ENCODE results near the gene PATL1. TPM values are rescaled to one million over a fixed set of nuclear protein-coding genes. Genes with fewer than 3 reads are reported as not detected.

Gene PATL1
- total RNA-seq, 1 donor from 2014 or later = 28.7 TPM

DNA sequence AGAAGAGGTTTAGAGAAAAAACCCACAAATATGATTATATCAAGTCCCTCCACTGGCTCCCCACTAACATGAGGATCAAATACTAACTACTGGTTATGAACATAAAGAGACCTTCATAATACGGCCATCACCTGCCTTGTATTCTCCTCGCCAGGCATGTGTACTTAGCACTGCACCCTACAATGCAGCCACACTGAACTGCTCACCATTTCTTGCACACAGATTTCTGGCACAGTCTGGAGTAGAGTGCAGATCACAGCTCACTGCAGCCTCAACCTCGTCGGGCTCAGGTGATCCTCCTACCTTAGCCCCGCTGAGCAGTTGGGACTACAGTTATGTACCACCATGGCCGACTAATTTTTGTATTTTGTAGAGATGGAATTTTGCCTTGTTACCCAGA, 66.4 kb downstream of the PATL1 start:
- Histone ChIP-seq H3K27me3 (ENCODE audit: control insufficient read depth, insufficient read depth, low read length) (no peaks in the 10 kb centered on the region), H3K4me3 (ENCODE audit: low read depth, low read length) (no peak overlapping the region), H3K36me3 (ENCODE audit: control insufficient read depth, insufficient read depth, low read length) (no peaks in the 10 kb centered on the region)
- DNase-seq (ENCODE audit: low read depth) = no peak
- TF ChIP-seq, protein P1, sequence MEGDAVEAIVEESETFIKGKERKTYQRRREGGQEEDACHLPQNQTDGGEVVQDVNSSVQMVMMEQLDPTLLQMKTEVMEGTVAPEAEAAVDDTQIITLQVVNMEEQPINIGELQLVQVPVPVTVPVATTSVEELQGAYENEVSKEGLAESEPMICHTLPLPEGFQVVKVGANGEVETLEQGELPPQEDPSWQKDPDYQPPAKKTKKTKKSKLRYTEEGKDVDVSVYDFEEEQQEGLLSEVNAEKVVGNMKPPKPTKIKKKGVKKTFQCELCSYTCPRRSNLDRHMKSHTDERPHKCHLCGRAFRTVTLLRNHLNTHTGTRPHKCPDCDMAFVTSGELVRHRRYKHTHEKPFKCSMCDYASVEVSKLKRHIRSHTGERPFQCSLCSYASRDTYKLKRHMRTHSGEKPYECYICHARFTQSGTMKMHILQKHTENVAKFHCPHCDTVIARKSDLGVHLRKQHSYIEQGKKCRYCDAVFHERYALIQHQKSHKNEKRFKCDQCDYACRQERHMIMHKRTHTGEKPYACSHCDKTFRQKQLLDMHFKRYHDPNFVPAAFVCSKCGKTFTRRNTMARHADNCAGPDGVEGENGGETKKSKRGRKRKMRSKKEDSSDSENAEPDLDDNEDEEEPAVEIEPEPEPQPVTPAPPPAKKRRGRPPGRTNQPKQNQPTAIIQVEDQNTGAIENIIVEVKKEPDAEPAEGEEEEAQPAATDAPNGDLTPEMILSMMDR (IDR thresholded peaks at IDR 0.05; ENCODE audit: insufficient read depth, low read length, poor library complexity, severe bottlenecking) = no peak

DNA sequence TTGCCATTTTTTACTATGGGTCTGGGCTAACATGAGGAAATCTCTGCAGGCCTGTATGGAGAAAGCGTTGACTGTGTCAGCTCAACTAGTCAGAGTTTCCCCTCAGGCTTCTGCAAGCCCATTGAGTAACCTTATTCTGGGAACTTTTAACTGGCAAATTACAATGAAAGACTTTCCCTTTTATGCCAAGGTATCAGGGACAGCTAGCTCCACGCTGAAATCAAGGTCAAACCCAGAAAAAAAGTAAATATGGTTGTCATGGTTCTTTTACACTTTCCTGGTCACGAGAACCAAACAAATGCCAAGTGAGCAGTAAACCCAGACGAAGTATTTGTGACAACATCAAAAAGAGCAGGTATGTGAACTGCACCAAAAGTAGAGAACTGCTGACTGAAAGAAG, 67.0 kb downstream of the PATL1 start:
- Histone ChIP-seq H3K36me3 (ENCODE audit: control insufficient read depth, insufficient read depth, low read length) (no peaks in the 10 kb centered on the region), H3K27me3 (ENCODE audit: control insufficient read depth, insufficient read depth, low read length) (no peaks in the 10 kb centered on the region), H3K4me3 (ENCODE audit: low read depth, low read length) (no peak overlapping the region)
- DNase-seq (ENCODE audit: low read depth) = no peak
- TF ChIP-seq, protein P1 (IDR thresholded peaks at IDR 0.05; ENCODE audit: insufficient read depth, low read length, poor library complexity, severe bottlenecking) = no peak

DNA sequence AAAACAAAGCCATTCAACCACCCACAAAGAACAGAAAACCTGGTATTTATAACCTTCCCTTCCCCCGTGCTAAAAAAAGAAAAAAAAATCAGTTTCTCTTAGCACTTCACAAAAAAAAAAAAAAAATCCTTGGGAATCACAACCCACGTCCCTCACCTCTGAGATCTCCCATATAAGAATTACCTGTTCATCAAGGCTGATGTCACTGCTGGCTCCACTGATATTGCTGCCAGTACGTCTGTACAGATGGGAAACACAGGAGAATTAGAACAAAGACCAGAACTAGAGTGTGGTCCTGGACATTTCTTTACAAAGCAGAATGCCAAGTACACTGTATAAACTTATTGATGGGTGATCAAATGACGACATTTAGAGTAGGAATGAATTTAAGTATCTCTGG, 68.2 kb downstream of the PATL1 start:
- no peak overlapping the region for H3K4me3 ChIP-seq (ENCODE audit: low read depth, low read length)
- no peaks in the 10 kb centered on the region for H3K36me3 ChIP-seq (ENCODE audit: control insufficient read depth, insufficient read depth, low read length)
- H3K27me3 ChIP-seq (ENCODE audit: control insufficient read depth, insufficient read depth, low read length) = no peaks in the 10 kb centered on the region
- DNase-seq (ENCODE audit: low read depth) = no peak
- TF ChIP-seq, protein P1 (IDR thresholded peaks at IDR 0.05; ENCODE audit: insufficient read depth, low read length, poor library complexity, severe bottlenecking) = no peak

DNA sequence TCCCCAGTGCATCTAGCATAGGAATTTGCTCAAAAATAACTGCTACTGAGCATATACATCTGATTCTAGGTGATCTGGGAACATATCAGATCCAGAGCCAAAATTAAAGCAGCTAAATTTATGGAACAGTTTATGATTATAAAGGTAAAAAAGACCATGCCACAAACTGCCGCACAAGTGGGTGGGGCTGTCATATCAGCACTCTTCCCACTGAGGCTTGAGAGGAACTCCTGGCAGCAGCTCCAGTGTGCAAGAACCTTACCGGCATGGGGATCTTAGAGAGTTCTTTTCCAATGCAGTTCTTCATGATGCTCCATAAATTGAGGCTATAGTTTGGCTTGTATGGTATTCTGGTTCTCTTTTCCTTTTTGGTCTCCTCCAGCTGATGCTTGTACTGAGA, 68.6 kb downstream of the PATL1 start:
- H3K36me3 ChIP-seq (ENCODE audit: control insufficient read depth, insufficient read depth, low read length) = no peaks in the 10 kb centered on the region
- TF ChIP-seq, protein P1 (IDR thresholded peaks at IDR 0.05; ENCODE audit: insufficient read depth, low read length, poor library complexity, severe bottlenecking) = no peak
- DNase-seq (ENCODE audit: low read depth) = no peak

DNA sequence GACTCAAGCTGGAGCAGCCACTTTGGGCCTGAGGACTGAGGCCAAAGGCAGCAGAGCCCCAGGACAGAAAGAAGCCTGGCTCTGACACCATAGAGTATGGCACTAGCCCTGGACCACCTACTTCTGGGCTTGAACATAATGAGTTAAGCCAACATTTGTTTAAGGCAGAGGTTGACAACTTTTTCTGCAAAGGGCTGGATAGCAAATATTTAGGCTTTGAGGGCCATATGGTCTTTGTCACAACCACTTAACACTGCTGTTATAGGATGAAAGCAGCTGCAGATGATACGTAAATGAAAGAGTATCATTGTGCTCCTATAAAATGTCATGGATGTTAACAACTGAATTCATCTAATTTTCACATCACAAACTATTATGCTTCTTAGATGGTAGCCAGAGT, 69.9 kb downstream of the PATL1 start:
- Histone ChIP-seq H3K36me3 (ENCODE audit: control insufficient read depth, insufficient read depth, low read length) (no peaks in the 10 kb centered on the region), H3K4me3 (ENCODE audit: low read depth, low read length) (no peak overlapping the region), H3K27me3 (ENCODE audit: control insufficient read depth, insufficient read depth, low read length) (no peaks in the 10 kb centered on the region)
- TF ChIP-seq, protein P1 (IDR thresholded peaks at IDR 0.05; ENCODE audit: insufficient read depth, low read length, poor library complexity, severe bottlenecking) = no peak
- DNase-seq (ENCODE audit: low read depth) = no peak

More for the DNA sequence above, 68.6 kb downstream of the PATL1 start:
- no peaks in the 10 kb centered on the region for H3K27me3 ChIP-seq (ENCODE audit: control insufficient read depth, insufficient read depth, low read length)
- no peak overlapping the region for H3K4me3 ChIP-seq (ENCODE audit: low read depth, low read length)

Other genes starting within 250 kb of the PATL1 start
- not detected in 2 replicates for gene OR5A2, start 242.6 kb downstream of the PATL1 start, total RNA-seq
- gene OR5A1, start 232.6 kb downstream of the PATL1 start, total RNA-seq = not detected in 2 replicates
- gene OR4D6, start 212.1 kb downstream of the PATL1 start, total RNA-seq = not detected in 2 replicates
- gene OR4D10, start 195.7 kb downstream of the PATL1 start, total RNA-seq = not detected in 2 replicates
- not detected in 2 replicates for gene OR4D11, start 165.5 kb downstream of the PATL1 start, total RNA-seq
- gene OR4D9, start 157.5 kb downstream of the PATL1 start, total RNA-seq = not detected in 2 replicates
- 27.1 and 30.3 TPM in 2 replicates for gene OSBP, start 53.3 kb downstream of the PATL1 start, total RNA-seq
- gene OR10V1, start 44.8 kb upstream of the PATL1 start, total RNA-seq = not detected in 2 replicates
- 64.0 and 73.5 TPM in 2 replicates for gene STX3, start 86.3 kb upstream of the PATL1 start, total RNA-seq
- gene MRPL16, start 141.7 kb upstream of the PATL1 start, total RNA-seq = 34.5 and 34.6 TPM in 2 replicates
- gene CBLIF, start 176.5 kb upstream of the PATL1 start, total RNA-seq = not detected in 2 replicates
- 2.0 TPM in 1 of 2 replicates, not detected in the other for gene TCN1, start 197.4 kb upstream of the PATL1 start, total RNA-seq
- not detected in 2 replicates for gene OOSP3, start 209.7 kb upstream of the PATL1 start, total RNA-seq